Right lobe of liver (tissue), 6 donors: ENCODE measurements around the gene ZNF292. TPM values are rescaled to one million over a fixed set of nuclear protein-coding genes. Genes with fewer than 3 reads are reported as not detected.

Experiments
- ATAC-seq, 4 donors: fragments of 200-7000 bp; cut with Tn5 transposase; one replicate each; pipeline ENCODE4 v1.9.1; 2020; ENCODE audit warnings: mild to moderate bottlenecking in 4 of 4, moderate library complexity in 4 of 4
- DNase-seq, 3 donors: peaks; one replicate each; pipeline ENCODE4 v3.0.0-alpha.2; 2020
- H3K27ac ChIP-seq, 3 donors: fragments of 200-600 bp; one replicate each; pipeline ENCODE4 v1.8.0; 2022
- H3K27me3 ChIP-seq, 2 donors: fragments of 200-600 bp; one replicate each; pipeline ENCODE4 v1.8.0; 2022
- H3K36me3 ChIP-seq, 4 donors: fragments of 200-600 bp; sonication (generic) in 1 of 4; one replicate each; pipeline versions ENCODE4 v1.5.1 to v1.8.0; 2017 to 2022; ENCODE audit warnings: control low read depth in 1 of 4
- H3K4me1 ChIP-seq, 4 donors: fragments of 200-600 bp; sonication (generic) in 1 of 4; one replicate each; pipeline versions ENCODE4 v1.5.1 to v1.8.0; 2017 to 2022; ENCODE audit warnings: control low read depth in 1 of 4
- H3K4me3 ChIP-seq, 3 donors: fragments of 200-600 bp; one replicate each; pipeline ENCODE4 v1.8.0; 2022
- H3K9me3 ChIP-seq, 4 donors: fragments of 200-600 bp; sonication (generic) in 1 of 4; one replicate each; pipeline versions ENCODE4 v1.5.1 to v1.8.0; 2017 to 2022; ENCODE audit warnings: control low read depth in 1 of 4
- CTCF ChIP-seq, 4 donors: fragments of 200-600 bp in 3 of 4; fragments of 450-650 bp in 1 of 4; IDR thresholded peaks; one replicate each; pipeline versions ENCODE4 v1.5.1 to v1.8.0; 2016 to 2022; ENCODE audit warnings: antibody characterized with exemption in 4 of 4, mild to moderate bottlenecking in 2 of 4
- POLR2A ChIP-seq: fragments of 450-650 bp; IDR thresholded peaks from one replicate; pipeline ENCODE4 v1.6.1; 2017; ENCODE audit warnings: antibody characterized with exemption, mild to moderate bottlenecking
- WGBS: methylation state at CpG from one replicate; pipeline ENCODE4 v1.1.6; 2018; ENCODE audit warnings: low coverage, low lambda C conversion rate; ENCODE audit not compliant: insufficient coverage; ENCODE audit errors: missing lambda C conversion rate; 5-methylcytosine and 5-hydroxymethylcytosine counted together
- intact Hi-C, 2 donors: fragments of 100-400 bp; cut with DNase I; formaldehyde crosslinking; loops; one replicate each; pipeline versions ENCODE4 v1.11.2 to v1.14.1; 2022
- total RNA-seq, 6 experiments: library from RNA; depleted of rRNA in 2 of 6; stranded (reverse); fragments of >200 nt in 2 of 6; fragmentation: NEBNext Ultra II Directional in 3 of 6; extraction: Animal tissue kit (Norgen Biotek cat#: 25700) in 3 of 6; gene quantifications; one replicate each; pipeline versions ENCODE4 v1.1.0 to v1.2.4, GENCODE V29; 2016 to 2023
- donor health status: DM: no; HTN: yes; CAD: no.
- donor health status: DM: no; HTN: no; CAD: no.
- donor health status: DM: no; HTN: no; CAD: no.
- donor health status: DM: no; HTN: yes; CAD: no.
- donor health status: DM: no; HTN: yes; CAD: no.

ZNF292 gene
- total RNA-seq, 6 experiments from 2014 or later, result 8.7 to 22.0 (median 11.2) TPM

DNA sequence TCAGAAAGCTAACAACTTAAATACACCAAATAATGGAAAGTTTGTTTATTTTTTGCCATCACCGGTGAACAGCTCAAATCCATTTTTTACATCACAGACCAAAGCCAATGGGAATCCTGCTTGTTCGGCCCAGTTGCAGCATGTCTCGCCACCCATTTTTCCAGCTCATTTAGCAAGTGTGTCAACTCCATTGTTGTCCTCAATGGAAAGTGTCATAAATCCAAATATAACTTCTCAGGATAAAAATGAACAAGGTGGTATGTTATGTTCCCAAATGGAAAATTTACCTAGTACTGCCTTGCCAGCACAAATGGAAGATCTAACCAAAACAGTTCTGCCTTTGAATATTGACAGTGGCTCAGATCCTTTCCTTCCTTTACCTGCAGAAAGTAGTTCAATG is 101.7 kb downstream of the ZNF292 start:
- 95% methylated on average over 3 of the region's 3 CpGs for WGBS
- H3K4me3 ChIP-seq, result no peak overlapping the region
- H3K9me3 ChIP-seq, result no peaks in the 10 kb centered on the region
- no peak for DNase-seq
- TF ChIP-seq CTCF (IDR thresholded peaks at IDR 0.05) (no peak), POLR2A (no peak)
- peaks cover 0 to 21% (median 10%) of the 10 kb centered on the region in 4 donors for H3K36me3 ChIP-seq
- no peak for ATAC-seq
- no peaks in the 10 kb centered on the region for H3K4me1 ChIP-seq
- no peak overlapping the region for H3K27ac ChIP-seq
- intact Hi-C loops, result no loop called here
- no peaks in the 10 kb centered on the region for H3K27me3 ChIP-seq

DNA sequence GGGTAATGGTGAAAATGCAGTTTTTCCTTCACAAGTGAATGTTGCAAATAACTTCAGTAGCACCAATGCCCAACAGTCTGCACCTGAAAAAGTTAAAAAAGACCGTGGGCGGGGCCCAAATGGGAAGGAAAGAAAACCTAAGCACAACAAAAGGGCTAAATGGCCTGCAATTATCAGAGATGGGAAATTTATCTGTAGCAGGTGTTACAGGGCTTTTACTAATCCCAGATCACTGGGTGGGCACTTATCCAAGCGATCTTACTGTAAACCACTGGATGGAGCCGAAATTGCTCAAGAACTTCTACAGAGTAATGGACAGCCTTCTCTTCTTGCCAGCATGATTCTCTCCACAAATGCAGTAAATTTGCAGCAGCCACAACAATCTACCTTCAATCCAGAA is 102.2 kb downstream of the ZNF292 start:
- Histone ChIP-seq H3K36me3 (peaks cover 0 to 21% (median 10%) of the 10 kb centered on the region in 4 donors), H3K4me1 (no peaks in the 10 kb centered on the region), H3K27me3 (no peaks in the 10 kb centered on the region), H3K27ac (no peak overlapping the region), H3K9me3 (no peaks in the 10 kb centered on the region), H3K4me3 (no peak overlapping the region)
- intact Hi-C loops, result no loop called here
- 100% methylated on average over 3 of the region's 4 CpGs for WGBS
- no peak for DNase-seq
- TF ChIP-seq CTCF (IDR thresholded peaks at IDR 0.05) (no peak), POLR2A (no peak)
- ATAC-seq, result no peak

GRCh38 chr6:87257975-87258374 is 102.6 kb downstream of the ZNF292 start:
- no peaks in the 10 kb centered on the region for H3K4me1 ChIP-seq
- DNase-seq (no peak), ATAC-seq (no peak)
- intact Hi-C loops, result no loop called here
- no peak for TF ChIP-seq POLR2A
- no peak for TF ChIP-seq CTCF (IDR thresholded peaks at IDR 0.05)
- H3K9me3 ChIP-seq, result no peaks in the 10 kb centered on the region
- peaks cover 0 to 21% (median 10%) of the 10 kb centered on the region in 4 donors for H3K36me3 ChIP-seq
- no peaks in the 10 kb centered on the region for H3K27me3 ChIP-seq
- WGBS, result 98% methylated on average over 6 of the region's 7 CpGs
- no peak overlapping the region for H3K27ac ChIP-seq
- no peak overlapping the region for H3K4me3 ChIP-seq

DNA sequence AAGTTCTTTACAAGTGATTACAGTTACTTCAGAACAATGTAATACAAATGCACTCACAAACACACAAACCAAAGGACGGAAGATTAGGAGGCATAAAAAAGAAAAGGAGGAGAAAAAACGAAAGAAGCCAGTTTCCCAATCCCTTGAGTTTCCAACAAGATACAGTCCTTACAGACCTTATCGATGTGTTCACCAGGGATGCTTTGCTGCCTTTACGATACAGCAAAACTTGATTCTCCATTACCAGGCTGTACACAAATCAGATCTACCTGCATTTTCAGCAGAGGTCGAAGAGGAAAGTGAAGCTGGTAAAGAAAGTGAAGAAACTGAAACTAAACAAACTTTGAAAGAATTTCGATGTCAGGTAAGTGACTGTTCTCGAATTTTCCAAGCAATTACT is 104.4 kb downstream of the ZNF292 start:
- 94% methylated on average over 7 of the region's 7 CpGs for WGBS

More for the DNA sequence above, 104.4 kb downstream of the ZNF292 start:
- Histone ChIP-seq H3K9me3 (no peaks in the 10 kb centered on the region), H3K36me3 (peaks cover 0 to 13% (median 7%) of the 10 kb centered on the region in 4 donors), H3K27ac (no peak overlapping the region), H3K27me3 (no peaks in the 10 kb centered on the region), H3K4me3 (no peak overlapping the region), H3K4me1 (no peaks in the 10 kb centered on the region)
- TF ChIP-seq CTCF (IDR thresholded peaks at IDR 0.05), result no peak
- TF ChIP-seq POLR2A, result no peak
- ATAC-seq (no peak), DNase-seq (no peak)
- intact Hi-C loops, result no loop called here
